ENCODE data around the gene VILL.
A peak's percentile ranks its signal among the peaks of the same experiment; 100 is the strongest.

Gene VILL

GRCh38 chr3:37961622-37962431, 28.8 kb upstream of the VILL start:
- H3K4me3 ChIP-seq (ENCODE audit: low read depth, low read length): no peak overlapping the region
- in situ Hi-C loops (cut with HindIII; ENCODE audit: low sequenced_read_pairs): loop anchor here (25.0 kb wide), 1 partner anchor 525 kb away; no protein-coding TSS in a partner anchor
- no peak for DNase-seq (ENCODE audit: low read depth)
- no peak for TF ChIP-seq CTCF (IDR thresholded peaks at IDR 0.05; ENCODE audit: low read depth, low read length, missing control alignments)

- in situ Hi-C loops (cut with HindIII; ENCODE audit: low sequenced_read_pairs): loop anchor here (25.0 kb wide), 1 partner anchor 526 kb away; no protein-coding TSS in a partner anchor
- no peak for TF ChIP-seq CTCF (IDR thresholded peaks at IDR 0.05; ENCODE audit: low read depth, low read length, missing control alignments)
- DNase-seq (ENCODE audit: low read depth): no peak
- H3K4me3 ChIP-seq (ENCODE audit: low read depth, low read length): no peak overlapping the region
Observed at GRCh38 chr3:37963016-37963415, 27.6 kb upstream of the VILL start.

GRCh38 chr3:37963635-37964034, 27.0 kb upstream of the VILL start:
- in situ Hi-C loops (cut with HindIII; ENCODE audit: low sequenced_read_pairs): loop anchor here (25.0 kb wide), 1 partner anchor 526 kb away; no protein-coding TSS in a partner anchor
- DNase-seq (ENCODE audit: low read depth): no peak
- TF ChIP-seq CTCF (IDR thresholded peaks at IDR 0.05; ENCODE audit: low read depth, low read length, missing control alignments): no peak
- H3K4me3 ChIP-seq (ENCODE audit: low read depth, low read length): no peak overlapping the region

GRCh38 chr3:37964146-37964545, 26.4 kb upstream of the VILL start:
- DNase-seq (ENCODE audit: low read depth): no peak
- in situ Hi-C loops (cut with HindIII; ENCODE audit: low sequenced_read_pairs): loop anchor here (25.0 kb wide), 1 partner anchor 527 kb away; no protein-coding TSS in a partner anchor
- no peak overlapping the region for H3K4me3 ChIP-seq (ENCODE audit: low read depth, low read length)
- TF ChIP-seq CTCF (IDR thresholded peaks at IDR 0.05; ENCODE audit: low read depth, low read length, missing control alignments): no peak

- H3K4me3 ChIP-seq (ENCODE audit: low read depth, low read length): no peak overlapping the region
- in situ Hi-C loops (cut with HindIII; ENCODE audit: low sequenced_read_pairs): loop anchor here (25.0 kb wide), 1 partner anchor 527 kb away; no protein-coding TSS in a partner anchor
- TF ChIP-seq CTCF (IDR thresholded peaks at IDR 0.05; ENCODE audit: low read depth, low read length, missing control alignments): no peak
- no peak for DNase-seq (ENCODE audit: low read depth)
Observed at GRCh38 chr3:37964716-37965115, 25.9 kb upstream of the VILL start.

GRCh38 chr3:37967260-37967881, 23.2 kb upstream of the VILL start:
- H3K4me3 ChIP-seq (ENCODE audit: low read depth, low read length): no peak overlapping the region
- peak; percentile 42 for DNase-seq (ENCODE audit: low read depth)
- in situ Hi-C loops (cut with HindIII; ENCODE audit: low sequenced_read_pairs): loop anchor here (25.0 kb wide), 1 partner anchor 530 kb away; no protein-coding TSS in a partner anchor
- TF ChIP-seq CTCF (IDR thresholded peaks at IDR 0.05; ENCODE audit: low read depth, low read length, missing control alignments): peak; percentile 95

Measured in astrocyte of the cerebellum (primary cell).